HG03558 (cell line): ENCODE results near the gene C5orf63.
"Not testable (repeated sequence)": the region's sequence is repeated elsewhere in the genome, so short reads cannot be mapped to it uniquely, and the experiment has no call there.

ENCODE experiments used
- ATAC-seq: cut with Tn5 transposase; IDR thresholded peaks from one replicate; pipeline ENCODE4 v1.9.1; 2021; ENCODE audit warnings: moderate number of reproducible peaks; ENCODE audit not compliant: unreplicated experiment; ENCODE audit errors: extremely low read depth

The C5orf63 gene

DNA sequence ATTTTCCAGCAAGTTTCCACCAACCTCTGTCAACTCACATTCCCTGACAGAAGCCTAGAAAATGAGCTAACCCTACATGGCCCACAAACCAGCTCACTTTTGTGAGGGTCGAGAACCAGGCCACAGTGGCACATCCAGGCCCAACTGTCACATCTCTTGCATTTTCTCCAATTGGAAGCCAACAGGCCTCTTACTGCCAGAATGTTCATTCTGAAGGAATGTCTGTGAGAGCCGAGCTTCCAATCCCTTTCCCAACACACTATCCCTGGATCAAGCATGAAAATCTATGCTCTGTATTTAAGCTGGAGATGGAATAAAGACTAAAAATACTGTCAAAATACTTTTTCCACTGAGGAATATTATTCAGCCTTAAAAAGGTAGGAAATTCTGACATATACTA lies 62.9 kb downstream of the C5orf63 start:
- no peak for ATAC-seq

DNA sequence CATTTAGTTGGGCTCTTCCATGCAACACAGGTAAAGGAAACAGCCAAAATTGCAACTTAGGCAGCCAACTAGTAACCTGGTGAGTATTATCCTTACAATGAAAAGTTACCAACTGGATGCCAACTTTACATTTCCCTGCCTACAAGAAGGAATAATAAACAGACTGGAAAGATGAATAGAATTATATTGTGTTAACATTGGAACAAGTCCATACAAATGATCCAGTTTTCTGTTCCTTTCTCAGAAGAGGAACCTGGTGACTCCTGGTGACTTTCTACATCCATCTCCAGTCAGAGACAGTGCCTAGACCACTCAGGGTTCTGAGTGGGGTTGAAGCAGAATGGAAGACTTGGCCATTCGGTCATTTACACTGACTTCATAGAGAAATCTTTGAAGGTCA lies 63.5 kb downstream of the C5orf63 start:
- ATAC-seq: no peak

DNA sequence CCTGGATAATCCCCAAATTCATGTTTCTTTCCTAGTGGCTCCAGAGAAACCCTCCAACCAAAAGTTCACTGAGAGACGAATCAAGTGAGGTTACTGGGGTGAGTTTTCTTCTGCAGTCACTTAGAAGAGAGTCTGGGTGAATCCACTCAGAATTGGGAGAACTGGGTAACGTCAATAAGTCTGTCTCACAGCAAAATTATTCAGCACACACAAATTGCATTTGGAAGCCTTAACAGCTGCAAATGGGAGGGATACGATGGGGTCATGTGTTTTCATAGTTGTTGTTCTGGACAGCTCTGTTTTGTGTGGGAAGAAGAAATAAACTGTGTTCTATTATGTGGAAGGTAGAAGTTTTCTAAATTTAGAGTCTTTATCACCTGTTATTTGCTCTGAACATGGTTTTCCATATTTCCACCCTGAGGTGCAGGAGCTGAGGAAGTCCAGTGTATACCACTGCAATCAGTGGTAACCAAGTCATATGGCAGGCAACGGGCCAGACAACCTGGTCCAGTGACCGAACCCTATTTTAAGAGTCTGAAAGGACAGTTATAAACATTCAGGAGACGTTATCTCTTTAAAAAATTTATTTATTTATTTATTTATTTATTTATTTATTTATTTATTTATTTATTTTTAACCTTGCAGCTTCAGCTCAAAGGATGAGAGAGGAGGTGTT lies 64.9 kb downstream of the C5orf63 start:
- ATAC-seq: no peak

GRCh38 chr5:127007522-127007921 lies 65.8 kb downstream of the C5orf63 start:
- no peak for ATAC-seq

GRCh38 chr5:127006744-127007143 lies 66.6 kb downstream of the C5orf63 start:
- ATAC-seq: no peak

DNA sequence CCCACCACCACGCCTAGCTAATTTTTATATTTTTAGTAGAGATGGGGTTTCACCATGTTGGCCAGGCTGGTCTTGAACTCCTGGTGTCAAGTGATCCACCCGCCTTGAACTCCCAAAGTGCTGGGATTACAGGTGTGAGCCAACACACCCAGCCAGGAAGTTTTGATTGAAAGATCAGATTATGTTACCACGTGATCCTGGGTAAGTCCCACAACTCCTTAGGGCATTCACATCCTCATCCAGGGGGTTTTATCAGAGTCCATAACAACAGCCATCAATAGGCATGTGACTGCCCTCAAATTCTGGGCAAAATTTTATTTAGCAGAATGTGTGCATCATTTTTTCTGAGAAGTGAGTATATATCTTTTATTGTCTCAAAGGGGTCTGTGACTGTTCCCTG lies 68.0 kb downstream of the C5orf63 start:
- not testable (repeated sequence) for ATAC-seq

GRCh38 chr5:127004721-127005120 lies 68.6 kb downstream of the C5orf63 start:
- ATAC-seq: no peak

- ATAC-seq: no peak
These were observed 69.4 kb downstream of the C5orf63 start for GRCh38 chr5:127003798-127004495.

GRCh38 chr5:127002390-127002789 lies 70.9 kb downstream of the C5orf63 start:
- no peak for ATAC-seq

DNA sequence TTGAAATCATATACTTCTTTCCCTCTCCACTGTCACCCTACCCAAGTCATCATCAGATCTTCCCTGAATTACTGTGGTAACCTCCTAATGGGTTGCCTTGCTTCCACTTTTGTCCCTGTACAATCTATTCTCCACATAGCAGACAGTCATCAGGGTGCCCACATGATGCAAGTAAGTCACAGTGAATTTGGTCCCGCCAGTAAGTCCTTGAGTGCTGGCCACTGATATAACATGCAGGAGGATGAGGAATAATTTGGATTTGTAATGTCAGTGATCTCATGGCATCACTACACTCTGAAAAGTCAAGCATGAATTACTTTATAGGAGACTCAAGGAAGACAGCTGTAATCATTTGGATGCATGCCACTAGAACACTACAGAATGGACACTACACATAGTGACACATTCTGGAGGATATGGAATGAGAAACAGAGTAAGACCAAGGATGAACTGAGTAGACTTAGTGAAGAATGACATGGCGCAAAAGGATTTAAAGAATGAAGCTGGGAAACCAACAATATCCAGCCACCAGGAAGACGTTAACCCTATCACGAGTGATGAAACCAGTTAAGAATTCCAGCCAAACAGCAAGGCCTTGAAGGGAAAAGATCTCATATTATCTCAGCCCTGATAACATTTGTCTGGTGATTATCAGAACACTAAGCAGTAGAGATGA lies 71.5 kb downstream of the C5orf63 start:
- ATAC-seq: no peak
